Activated CD8-positive, alpha-beta memory T cell treated with anti-CD3 and anti-CD28 coated beads for 48 hours (primary cell): ENCODE results near the gene WDR4.
"Not testable (repeated sequence)": the region's sequence is repeated elsewhere in the genome, so short reads cannot be mapped to it uniquely, and the experiment has no call there.

ENCODE experiments used
- DNase-seq, 3 experiments: peaks; one replicate each; pipeline ENCODE4 v3.0.0-alpha.2; 2020; ENCODE audit warnings: low read depth in 2 of 3, low spot score in 2 of 3

WDR4 gene

GRCh38 chr21:42853621-42854020, 25.7 kb downstream of the WDR4 start:
- no peak for DNase-seq

DNA sequence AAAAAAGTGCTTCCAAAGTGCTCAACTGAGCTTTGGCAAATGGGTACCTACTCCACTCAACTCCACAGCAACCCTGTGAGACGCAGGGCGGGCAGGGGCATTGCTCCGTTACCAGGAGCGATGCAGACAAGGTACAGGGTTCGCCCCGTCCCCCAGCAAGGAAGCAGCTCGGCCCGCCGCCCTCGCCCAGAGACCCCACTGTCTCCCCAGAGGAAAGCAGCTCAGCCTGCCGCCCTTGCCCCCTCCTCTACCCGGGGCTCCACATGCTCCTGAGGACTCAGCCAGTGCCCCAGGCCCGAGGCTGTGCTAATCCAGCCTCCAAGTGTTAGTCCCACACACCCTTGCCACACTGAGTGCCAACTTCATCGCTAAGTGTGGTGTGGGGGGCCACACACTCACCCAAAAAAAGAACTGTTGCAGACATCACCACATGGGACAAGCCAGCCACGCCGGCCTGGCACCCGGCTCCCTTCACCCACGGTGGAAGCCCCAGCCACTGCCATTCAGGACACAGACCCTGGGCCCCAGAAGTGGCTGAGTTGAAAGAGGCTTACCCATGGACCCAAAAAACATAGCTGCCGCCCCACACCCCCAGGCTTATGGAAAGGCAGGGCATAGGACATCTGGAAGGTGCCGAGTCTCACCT, 26.3 kb downstream of the WDR4 start:
- no peak for DNase-seq

GRCh38 chr21:42851812-42852665, 27.3 kb downstream of the WDR4 start:
- DNase-seq: no peak

- no peak for DNase-seq
Observed at GRCh38 chr21:42850866-42851391, 28.4 kb downstream of the WDR4 start.

DNA sequence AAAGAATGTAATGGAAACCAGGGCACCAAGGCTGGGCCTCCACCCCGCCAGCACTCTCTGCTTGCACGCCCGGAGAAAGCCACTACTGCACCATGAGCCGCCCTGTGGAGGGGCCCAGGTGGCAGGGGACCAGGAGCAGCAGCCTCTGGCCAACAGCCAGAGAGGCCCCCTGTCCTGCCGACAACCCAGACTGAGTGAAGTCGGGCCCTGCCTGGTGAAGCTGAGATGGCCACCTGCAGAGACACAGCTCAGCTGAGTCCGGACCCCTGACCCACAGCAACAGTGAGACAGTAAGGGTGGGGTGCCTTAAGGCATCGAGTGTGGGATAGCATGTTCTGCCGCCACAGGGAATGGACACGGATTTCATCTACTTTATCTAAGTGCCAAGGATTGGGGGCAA, 28.9 kb downstream of the WDR4 start:
- DNase-seq: no peak

- DNase-seq: no peak
Observed at GRCh38 chr21:42849759-42850412, 29.5 kb downstream of the WDR4 start.

- no peak for DNase-seq
Observed at GRCh38 chr21:42848932-42849758, 30.2 kb downstream of the WDR4 start.

GRCh38 chr21:42848144-42848931, 31.0 kb downstream of the WDR4 start:
- DNase-seq: not testable (repeated sequence)

DNA sequence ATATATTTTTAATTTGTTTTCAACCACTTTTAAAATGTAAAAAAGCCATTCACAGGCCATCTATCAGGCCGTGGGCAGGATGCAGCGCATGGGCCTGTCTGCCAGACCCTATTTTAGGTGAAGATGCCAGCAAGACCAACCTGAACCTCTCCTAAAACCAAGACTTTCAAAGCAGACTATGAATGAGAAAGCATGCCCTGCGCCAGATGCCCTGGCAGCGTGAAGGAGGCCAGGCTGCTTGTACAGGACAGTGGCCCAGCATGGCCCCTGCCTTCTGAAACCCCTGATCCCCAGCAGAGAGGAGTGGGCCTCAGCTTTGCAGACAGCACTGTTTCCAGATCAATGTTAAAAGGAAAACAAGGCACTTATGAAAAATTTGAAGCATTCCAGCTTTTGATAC, 31.6 kb downstream of the WDR4 start:
- no peak for DNase-seq

GRCh38 chr21:42847051-42847707, 32.2 kb downstream of the WDR4 start:
- no peak for DNase-seq

DNA sequence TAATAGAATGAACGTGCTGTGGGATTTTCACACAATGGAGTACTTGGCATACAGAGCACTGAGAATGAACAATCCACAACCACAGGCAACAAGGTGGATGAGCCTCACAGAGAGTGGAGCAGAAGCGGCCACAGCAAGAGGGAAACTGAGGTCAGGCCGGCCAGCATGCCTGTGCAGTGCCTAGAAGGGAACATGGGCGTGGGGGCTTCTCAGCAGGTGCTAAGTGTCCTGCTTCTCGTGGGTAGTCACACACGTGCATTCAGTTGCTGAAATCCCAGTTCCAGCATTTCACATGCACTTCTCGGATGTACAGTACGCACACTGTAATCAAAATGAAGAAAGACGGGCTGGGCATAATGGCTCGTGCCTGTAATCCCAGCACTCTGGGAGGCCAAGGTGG, 33.1 kb downstream of the WDR4 start:
- no peak for DNase-seq

- DNase-seq: no peak
Observed at GRCh38 chr21:42845296-42845965, 33.9 kb downstream of the WDR4 start.

DNA sequence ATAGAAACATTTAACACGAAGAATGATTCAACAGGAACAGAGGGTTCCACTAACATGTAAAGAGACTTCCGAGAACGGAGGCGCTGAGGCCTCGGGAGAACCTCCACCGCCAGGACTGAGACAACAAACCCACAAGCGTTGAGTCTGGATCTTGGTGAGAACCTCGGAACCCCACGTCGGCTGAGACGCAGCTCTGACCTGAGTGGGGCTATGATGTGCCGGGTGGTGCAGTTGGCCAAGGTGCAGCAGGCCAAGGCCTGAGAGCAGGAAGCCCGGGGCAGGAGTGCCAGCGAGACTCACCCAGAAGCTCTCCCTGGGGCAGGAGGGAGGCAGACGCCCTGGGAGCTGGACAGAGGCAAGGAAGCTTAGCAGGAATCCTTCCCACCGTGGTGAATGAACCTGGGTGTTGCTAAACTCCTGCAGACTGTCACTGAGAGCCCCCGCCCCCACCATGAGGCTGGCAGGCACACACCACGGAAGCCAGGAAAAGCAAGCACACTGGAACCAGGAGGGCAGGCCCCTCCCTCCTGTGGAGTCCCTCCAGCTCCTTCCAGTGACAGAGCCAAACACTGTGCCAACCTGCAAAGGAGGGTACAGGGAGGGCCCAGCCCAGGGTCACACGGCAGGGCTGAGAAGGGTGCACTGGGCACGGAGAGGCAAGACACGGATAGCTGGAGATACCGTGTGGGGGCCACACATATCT, 34.8 kb downstream of the WDR4 start:
- DNase-seq: no peak

DNA sequence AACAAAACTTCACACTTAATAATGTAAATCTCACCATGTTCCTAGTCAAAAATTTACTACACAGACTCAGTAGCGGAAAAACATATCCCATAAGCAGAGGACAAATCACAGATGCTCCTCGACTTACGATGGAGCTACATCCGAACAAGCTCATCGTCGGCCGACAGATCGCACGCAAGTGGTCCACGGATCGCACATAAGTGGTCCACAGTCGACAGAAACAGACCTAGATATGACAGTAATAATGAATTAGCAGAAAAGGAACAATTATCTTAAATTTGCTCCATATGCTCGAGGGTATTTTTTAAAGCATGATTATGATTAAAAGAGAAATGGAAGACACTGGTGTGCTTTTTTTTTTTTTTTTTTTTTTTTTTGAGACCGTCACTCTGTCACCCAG, 36.3 kb downstream of the WDR4 start:
- DNase-seq: no peak

- not testable (repeated sequence) for DNase-seq
Observed at GRCh38 chr21:42841916-42842655, 37.3 kb downstream of the WDR4 start.

GRCh38 chr21:42841156-42841915, 38.0 kb downstream of the WDR4 start:
- no peak for DNase-seq
